NT2/D1 (cell line): Measurements from ENCODE around the gene BMAL1.

Experiments used
- YY1 ChIP-seq: IDR thresholded peaks from 2 replicates; pipeline ENCODE4 v1.6.1; 2011; ENCODE audit not compliant: insufficient read length, insufficient read depth
- ZNF274 ChIP-seq: IDR thresholded peaks from 2 replicates; pipeline ENCODE4 v1.6.1; 2011; ENCODE audit warnings: mild to moderate bottlenecking, low read depth, low read length

GRCh38 chr11:13327421-13327820 is 49.8 kb downstream of the BMAL1 start:
- no peak for TF ChIP-seq YY1
- no peak for TF ChIP-seq ZNF274
